Muscle layer of duodenum (tissue), 2 donors: Measurements from ENCODE around the gene CNNM4.

ENCODE experiments used
- H3K27ac ChIP-seq: one replicate; pipeline ENCODE4 v1.7.0; 2013; ENCODE audit warnings: mild to moderate bottlenecking, low read length
- H3K27me3 ChIP-seq: one replicate; pipeline ENCODE4 v1.7.0; 2013; ENCODE audit warnings: low read depth, mild to moderate bottlenecking, control low read depth, low read length
- H3K36me3 ChIP-seq, 2 donors: one replicate each; pipeline ENCODE4 v1.7.0; 2013; ENCODE audit warnings: low read length in 2 of 2, control low read depth in 1 of 2, mild to moderate bottlenecking in 1 of 2; ENCODE audit not compliant: insufficient read depth in 2 of 2, control insufficient read depth in 1 of 2
- H3K4me1 ChIP-seq, 2 donors: one replicate each; pipeline ENCODE4 v1.7.0; 2013; ENCODE audit warnings: low read length in 2 of 2, mild to moderate bottlenecking in 2 of 2, control low read depth in 1 of 2, moderate library complexity in 1 of 2; ENCODE audit not compliant: insufficient read depth in 2 of 2, control insufficient read depth in 1 of 2
- H3K4me3 ChIP-seq, 2 donors: one replicate each; pipeline ENCODE4 v1.7.0; 2013; ENCODE audit warnings: low read length in 2 of 2, low read depth in 1 of 2, mild to moderate bottlenecking in 1 of 2
- H3K9me3 ChIP-seq, 2 donors: one replicate each; pipeline ENCODE4 v1.7.0; 2013; ENCODE audit warnings: low read length in 2 of 2, control low read depth in 1 of 2, mild to moderate bottlenecking in 1 of 2; ENCODE audit not compliant: control insufficient read depth in 1 of 2
- donor health status: healthy.

The CNNM4 gene

GRCh38 chr2:96839875-96840850, 79.5 kb downstream of the CNNM4 start:
- Histone ChIP-seq H3K36me3 (no peaks in the 10 kb centered on the region), H3K4me1 (peaks cover 0 to 7% of the 10 kb centered on the region in 2 donors), H3K27ac (no peak overlapping the region), H3K9me3 (no peaks in the 10 kb centered on the region), H3K4me3 (no peak overlapping the region), H3K27me3 (no peaks in the 10 kb centered on the region)

DNA sequence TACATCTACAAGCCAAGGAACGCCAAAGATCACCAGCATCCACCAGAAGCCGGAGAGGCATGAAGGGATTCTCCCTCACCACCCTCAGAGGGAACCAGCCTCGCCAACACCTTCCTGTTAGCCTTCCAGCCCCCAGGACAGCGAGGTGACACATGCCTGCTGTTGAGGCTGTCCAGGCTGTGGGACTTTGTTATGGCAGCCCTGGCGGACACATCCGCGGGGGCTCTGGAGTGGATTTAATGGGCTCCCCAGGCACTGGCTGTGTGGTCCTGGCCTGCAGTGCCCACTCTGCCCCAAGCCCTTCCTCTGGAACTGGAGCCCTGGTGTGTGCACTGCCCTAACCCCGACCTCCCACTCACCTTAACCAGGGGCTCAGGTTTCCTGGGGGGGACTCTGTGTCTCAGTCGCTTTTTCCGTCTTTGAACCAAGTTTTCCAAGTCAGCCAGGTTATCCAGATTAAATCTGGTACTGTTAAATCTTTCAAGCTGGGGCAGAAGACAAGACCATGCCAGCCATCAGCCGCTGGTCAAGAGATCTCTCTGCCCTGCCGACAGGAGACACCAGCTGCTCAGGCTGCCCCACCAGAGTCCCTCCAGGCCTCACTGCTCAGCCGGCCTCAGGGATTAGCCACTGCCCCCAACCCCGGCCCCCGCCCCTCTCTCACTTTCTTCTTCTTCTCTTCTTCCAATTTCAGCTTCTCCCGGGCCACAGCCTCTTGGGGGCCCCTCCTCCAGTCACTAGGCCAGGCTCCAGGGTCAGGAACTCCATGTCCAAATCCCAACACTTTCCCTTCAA, 81.2 kb downstream of the CNNM4 start:
- no peaks in the 10 kb centered on the region for H3K27me3 ChIP-seq
- H3K9me3 ChIP-seq: no peaks in the 10 kb centered on the region
- no peak overlapping the region for H3K4me3 ChIP-seq
- H3K4me1 ChIP-seq: peaks cover 0 to 7% of the 10 kb centered on the region in 2 donors
- no peak overlapping the region for H3K27ac ChIP-seq
- H3K36me3 ChIP-seq: peaks cover 3 to 10% of the 10 kb centered on the region in 2 donors

- H3K36me3 ChIP-seq: peaks cover 6 to 15% of the 10 kb centered on the region in 2 donors
- no peaks in the 10 kb centered on the region for H3K9me3 ChIP-seq
- H3K4me1 ChIP-seq: peaks cover 0 to 7% of the 10 kb centered on the region in 2 donors
- no peaks in the 10 kb centered on the region for H3K27me3 ChIP-seq
- H3K4me3 ChIP-seq: no peak overlapping the region
- H3K27ac ChIP-seq: no peak overlapping the region
These were observed 81.9 kb downstream of the CNNM4 start for GRCh38 chr2:96842600-96842999.

- no peaks in the 10 kb centered on the region for H3K27me3 ChIP-seq
- no peaks in the 10 kb centered on the region for H3K9me3 ChIP-seq
- no peak within 1 kb of the TSS for H3K4me3 ChIP-seq
- H3K4me1 ChIP-seq: peaks cover 0 to 7% of the 10 kb centered on the region in 2 donors
- peaks cover 13 to 26% of the 10 kb centered on the region in 2 donors for H3K36me3 ChIP-seq
- no peak within 1 kb of the TSS for H3K27ac ChIP-seq
These were observed 83.0 kb downstream of the CNNM4 start, which contains the start of gene ANKRD23 for GRCh38 chr2:96843538-96844268. TSS of gene ANKRD23 (minus strand) at chr2:96844021. CDS start at chr2:96843992, 29 bp downstream.

- peaks cover 0 to 5% of the 10 kb centered on the region in 2 donors for H3K4me1 ChIP-seq
- peaks cover 13 to 28% of the 10 kb centered on the region in 2 donors for H3K36me3 ChIP-seq
- no peaks in the 10 kb centered on the region for H3K9me3 ChIP-seq
- H3K4me3 ChIP-seq: no peak overlapping the region
- no peak overlapping the region for H3K27ac ChIP-seq
- no peaks in the 10 kb centered on the region for H3K27me3 ChIP-seq
These were observed 83.7 kb downstream of the CNNM4 start for GRCh38 chr2:96844405-96844808.

DNA sequence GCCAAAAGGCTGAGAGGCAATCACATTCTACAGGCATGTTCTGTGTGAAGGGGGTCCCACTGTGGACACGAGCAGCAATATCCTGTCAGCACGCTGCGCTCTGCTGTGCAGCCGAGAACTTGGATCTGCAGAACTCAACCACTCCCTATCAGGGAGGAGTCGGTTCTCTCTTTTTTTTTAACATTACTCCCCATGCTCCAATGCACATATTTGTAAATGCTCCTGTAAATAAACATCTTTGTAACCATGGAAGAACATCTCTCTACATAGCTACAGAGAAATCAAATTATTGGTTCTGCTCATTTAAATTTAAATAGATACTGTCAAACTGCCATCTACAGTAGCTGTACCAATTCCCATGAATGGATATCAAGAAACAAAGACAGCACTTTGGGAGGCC, 86.1 kb downstream of the CNNM4 start:
- Histone ChIP-seq H3K4me1 (no peaks in the 10 kb centered on the region), H3K4me3 (no peak overlapping the region), H3K27ac (no peak overlapping the region), H3K27me3 (no peaks in the 10 kb centered on the region), H3K9me3 (no peaks in the 10 kb centered on the region), H3K36me3 (peaks cover 17 to 48% of the 10 kb centered on the region in 2 donors)

GRCh38 chr2:96847586-96847985, 86.9 kb downstream of the CNNM4 start:
- Histone ChIP-seq H3K9me3 (no peaks in the 10 kb centered on the region), H3K27ac (no peak overlapping the region), H3K4me3 (no peak overlapping the region), H3K36me3 (peaks cover 17 to 53% of the 10 kb centered on the region in 2 donors), H3K4me1 (no peaks in the 10 kb centered on the region), H3K27me3 (no peaks in the 10 kb centered on the region)

DNA sequence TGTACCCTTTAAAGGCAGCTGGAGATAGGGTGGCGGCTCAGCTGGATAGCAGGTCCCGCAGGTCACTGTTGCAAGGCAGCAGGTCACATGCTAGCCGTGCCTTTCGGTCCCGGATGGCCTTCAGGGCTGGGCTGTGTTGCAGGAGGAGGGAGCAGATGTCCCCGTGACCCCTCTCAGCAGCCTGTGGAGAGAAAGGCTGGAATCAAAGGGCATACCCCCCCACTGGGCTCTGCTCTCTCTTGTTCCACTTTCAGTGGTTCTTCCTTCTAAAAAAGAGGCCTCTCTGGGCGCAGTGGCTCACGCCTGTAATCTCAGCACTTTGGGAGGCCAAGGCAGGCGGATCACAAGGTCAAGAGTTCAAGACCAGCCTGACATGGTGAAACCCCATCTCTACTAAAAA, 87.6 kb downstream of the CNNM4 start:
- H3K36me3 ChIP-seq: peaks cover 23 to 60% of the 10 kb centered on the region in 2 donors

DNA sequence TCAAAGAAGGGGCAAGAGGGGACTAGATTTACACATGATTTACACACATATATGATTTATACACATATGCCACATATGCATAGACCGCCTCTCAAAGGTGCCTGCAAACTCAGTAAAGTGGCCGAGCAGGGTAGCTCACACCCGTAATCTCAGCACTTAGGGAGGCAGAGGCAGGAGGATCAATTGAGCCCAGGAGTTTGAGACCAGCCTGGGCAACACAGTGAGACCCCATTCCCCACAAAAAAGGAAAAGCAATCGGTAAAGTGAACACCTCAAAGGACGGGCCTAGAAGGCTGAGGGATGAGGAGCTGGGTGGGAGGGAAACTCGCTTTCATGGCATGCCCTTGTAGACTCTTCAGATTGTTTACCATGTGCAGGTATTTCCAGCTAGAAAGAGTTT, 92.0 kb downstream of the CNNM4 start:
- Histone ChIP-seq H3K27me3 (no peaks in the 10 kb centered on the region), H3K4me1 (peaks cover 9 to 14% of the 10 kb centered on the region in 2 donors), H3K4me3 (no peak overlapping the region), H3K27ac (no peak overlapping the region), H3K36me3 (peaks cover 17 to 53% of the 10 kb centered on the region in 2 donors), H3K9me3 (no peaks in the 10 kb centered on the region)

More for the DNA sequence above, 87.6 kb downstream of the CNNM4 start:
- H3K9me3 ChIP-seq: no peaks in the 10 kb centered on the region
- H3K4me3 ChIP-seq: no peak overlapping the region
- H3K4me1 ChIP-seq: no peaks in the 10 kb centered on the region
- no peaks in the 10 kb centered on the region for H3K27me3 ChIP-seq
- H3K27ac ChIP-seq: no peak overlapping the region

- Histone ChIP-seq H3K9me3 (no peaks in the 10 kb centered on the region), H3K36me3 (peaks cover 12 to 47% of the 10 kb centered on the region in 2 donors), H3K4me3 (no peak overlapping the region), H3K27me3 (no peaks in the 10 kb centered on the region), H3K27ac (no peak overlapping the region), H3K4me1 (peaks cover 9 to 14% of the 10 kb centered on the region in 2 donors)
These were observed 92.6 kb downstream of the CNNM4 start for GRCh38 chr2:96853321-96853720.
